Endothelial cell of umbilical vein (primary cell): ENCODE measurements around the gene LST1. TPM values are rescaled to one million over a fixed set of nuclear protein-coding genes. Genes with fewer than 3 reads are reported as not detected.

Experiments
- BruUV-seq: library from RNA; stranded (reverse); fragments of 400-500 nt; replicated peaks from 2 replicates; lab custom pipeline; 2021; lab: Mats Ljungman, UMichigan
- CTCF ChIA-PET: fragments of 300-600, 350-600 bp; sonication (Branson Sonifier 250); formaldehyde crosslinking; loops from one replicate; lab custom pipeline; 2021; ENCODE audit warnings: antibody characterized with exemption, inconsistent platforms; lab: Charles Lee
- POLR2A ChIA-PET: fragments of 300-600, 350-600 bp; sonication (Branson Sonifier 250); formaldehyde crosslinking; loops from one replicate; lab custom pipeline; 2021; ENCODE audit warnings: antibody characterized with exemption, inconsistent platforms; lab: Charles Lee
- DNase-seq: peaks from one replicate; pipeline ENCODE4 v3.0.0-alpha.2; 2011; ENCODE audit warnings: low read depth, low spot score
- FAIRE-seq: peaks from 2 replicates; lab custom pipeline; 2011; peaks lifted over from hg19 to GRCh38; lab: Jason Lieb, UNC
- H2AFZ ChIP-seq: 2 replicates; pipeline ENCODE4 v1.6.0; 2012; ENCODE audit warnings: low read depth, low read length, control low read depth, inconsistent platforms
- H3K27ac ChIP-seq: 2 replicates; pipeline ENCODE4 v1.5.1; 2011; ENCODE audit warnings: low read depth, mild to moderate bottlenecking, control low read depth, low read length, moderate library complexity; ENCODE audit not compliant: insufficient read depth
- H3K27me3 ChIP-seq, 2 experiments: 2 replicates each; pipeline versions ENCODE4 v1.6.0 to v1.6.1; 2011; ENCODE audit warnings: low read length in 2 of 2, mixed read lengths in 1 of 2; ENCODE audit not compliant: control insufficient read depth in 2 of 2, insufficient read depth in 2 of 2
- H3K36me3 ChIP-seq, 2 experiments: 2 replicates in 1 of 2; 3 replicates in 1 of 2; pipeline ENCODE4 v1.5.1; 2011; ENCODE audit warnings: low read length in 2 of 2, mild to moderate bottlenecking in 1 of 2, moderate library complexity in 1 of 2; ENCODE audit not compliant: control insufficient read depth in 2 of 2, insufficient read depth in 2 of 2; ENCODE audit errors: extremely low read depth in 1 of 2
- H3K4me1 ChIP-seq: 3 replicates; pipeline ENCODE4 v1.5.1; 2011; ENCODE audit warnings: mild to moderate bottlenecking, low read length; ENCODE audit not compliant: control insufficient read depth, insufficient read depth; ENCODE audit errors: extremely low read depth
- H3K4me2 ChIP-seq: 2 replicates; pipeline ENCODE4 v1.6.1; 2011; ENCODE audit warnings: low read length, control low read depth, mixed read lengths; ENCODE audit not compliant: insufficient read depth
- H3K4me3 ChIP-seq, 3 experiments: fragments of 200-600 bp in 1 of 3; sonication (generic), shearing (Covaris generic) in 1 of 3; replicated peaks in 1 of 3; 2 replicates each; pipeline ENCODE4 v1.5.1; 2011 to 2016; ENCODE audit warnings: control low read depth in 3 of 3, low read length in 3 of 3, mild to moderate bottlenecking in 2 of 3, inconsistent platforms in 1 of 3, low read depth in 1 of 3, moderate library complexity in 1 of 3; ENCODE audit not compliant: insufficient read depth in 1 of 3
- H3K79me2 ChIP-seq: 2 replicates; pipeline ENCODE4 v1.6.0; 2012; ENCODE audit warnings: low read length, inconsistent platforms; ENCODE audit not compliant: control insufficient read depth, insufficient read depth
- H3K9ac ChIP-seq: replicated peaks from 2 replicates; pipeline ENCODE3; 2011; ENCODE audit warnings: low read length, control low read depth; ENCODE audit not compliant: insufficient read depth; ENCODE audit errors: extremely low read depth
- H3K9me1 ChIP-seq: replicated peaks from 3 replicates; pipeline ENCODE4 v1.6.0; 2011; ENCODE audit warnings: mild to moderate bottlenecking, low read length; ENCODE audit not compliant: control insufficient read depth, insufficient read depth; ENCODE audit errors: extremely low read depth
- H3K9me3 ChIP-seq: replicated peaks from 2 replicates; pipeline ENCODE4 v1.5.1; 2012; ENCODE audit warnings: low read length, inconsistent platforms; ENCODE audit not compliant: control insufficient read depth, insufficient read depth
- H4K20me1 ChIP-seq: replicated peaks from 2 replicates; pipeline ENCODE3; 2011; ENCODE audit warnings: mild to moderate bottlenecking, low read length; ENCODE audit not compliant: control insufficient read depth, insufficient read depth; ENCODE audit errors: extremely low read depth
- EZH2 ChIP-seq: IDR thresholded peaks from 2 replicates; pipeline ENCODE4 v1.6.1; 2012; ENCODE audit warnings: borderline replicate concordance, low read depth, mild to moderate bottlenecking, moderate library complexity, low read length, inconsistent platforms; ENCODE audit not compliant: severe bottlenecking
- GATA2 ChIP-seq: IDR thresholded peaks from 2 replicates; pipeline ENCODE4 v1.7.0; 2011; ENCODE audit warnings: low read depth, mild to moderate bottlenecking, moderate library complexity, mixed read lengths, low read length; ENCODE audit not compliant: insufficient read length, insufficient read depth
- MYC ChIP-seq: IDR thresholded peaks from one replicate; pipeline ENCODE4 v1.6.1; 2011; ENCODE audit warnings: mild to moderate bottlenecking, low read depth, low read length
- POLR2A ChIP-seq: IDR thresholded peaks from 2 replicates; pipeline ENCODE4 v1.6.1; 2012; ENCODE audit warnings: low read depth, mild to moderate bottlenecking, control low read depth, low read length
- POLR2AphosphoS5 ChIP-seq: IDR thresholded peaks from 2 replicates; pipeline ENCODE4 v1.6.1; 2012; ENCODE audit warnings: low read depth, mild to moderate bottlenecking, control low read depth, low read length, moderate library complexity; ENCODE audit not compliant: insufficient read depth
- dilution Hi-C: fragments of 300-500 bp; cut with MboI; formaldehyde crosslinking; loops from one replicate; pipeline ENCODE4 v1.15.0; 2019; ENCODE audit warnings: low sequenced_read_pairs; ENCODE audit not compliant: extremely low pct_ligation_motif_present
- intact Hi-C: fragments of 100-400 bp; cut with micrococcal nuclease; formaldehyde crosslinking; loops from one replicate; pipeline ENCODE4 v1.10.0; 2022
- polyA plus RNA-seq, 4 experiments: library from polyadenylated mRNA; depleted of rRNA in 3 of 4; stranded (reverse) in 3 of 4; unstranded in 1 of 4; fragments of >200 nt; gene quantifications; 2 replicates each; pipeline versions ENCODE4 v1.2.1 to v1.2.3, GENCODE V29; 2011 to 2012; ENCODE audit warnings: missing spikeins in 1 of 4
- total RNA-seq: library from RNA; stranded (reverse); gene quantifications from 2 replicates; pipeline ENCODE4 v1.2.3, GENCODE V29; 2021
- TF ChIP-seq, protein P1 (sequence below): IDR thresholded peaks from 2 replicates; pipeline ENCODE4 v1.6.1; 2011; ENCODE audit not compliant: insufficient read depth, insufficient read length

The LST1 gene
- total and polyA plus RNA-seq, 2 donors (not counting 3 experiments of a cell fraction or from before 2014, with no cell fraction given) = 1.00 to 1.8 TPM

DNA sequence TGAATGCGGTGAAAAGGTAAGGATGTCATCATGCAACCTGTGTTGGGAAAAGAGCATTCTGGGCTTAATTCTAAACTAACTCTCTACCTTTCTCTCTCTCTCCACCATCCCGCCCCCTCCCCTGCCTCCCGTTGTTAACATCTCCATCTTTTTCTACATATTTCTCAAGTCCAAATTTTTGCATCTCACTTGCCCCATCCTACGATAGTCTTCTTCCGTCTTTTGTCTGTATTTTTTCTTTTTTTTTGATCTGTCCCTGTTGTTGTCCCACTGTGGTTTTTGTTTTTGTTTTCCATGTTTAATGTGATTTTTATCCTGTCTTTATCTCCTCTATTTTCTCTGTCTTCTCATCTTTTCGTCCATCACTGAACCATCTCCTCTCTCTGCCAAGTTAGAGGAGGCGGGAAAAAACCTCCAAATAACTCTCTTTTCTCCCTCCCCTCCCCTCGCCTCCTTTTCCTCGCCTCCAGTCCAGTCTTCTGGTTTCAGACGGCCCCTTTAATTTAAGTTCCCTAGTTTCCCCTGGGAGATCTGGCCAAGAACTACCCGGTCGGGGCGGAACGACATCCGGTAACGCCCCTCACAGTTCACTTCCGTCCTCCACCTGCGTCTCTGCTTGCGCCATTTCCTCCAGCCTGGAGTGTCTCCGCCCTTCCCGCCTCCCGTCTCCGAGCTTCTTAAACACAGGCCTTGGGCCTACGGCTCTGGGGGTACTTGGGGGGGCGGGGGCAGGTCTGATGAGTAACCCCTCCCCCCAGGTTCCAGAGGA, 38.9 kb upstream of the LST1 start, which contains the start of gene NFKBIL1:
Gene NFKBIL1 (plus strand): TSS at position 651 of the 769 bp plus-strand sequence. CDS start 87 bp downstream, at position 738.
- dilution Hi-C loops (no loop called here), intact Hi-C loops (loop anchor here (1.0 to 10.0 kb wide), 13 partner anchors 13 to 406 kb away; partner anchors contain the start of genes BAG6, CLIC1, HSPA1B and MICA)
- no TSS peak for BruUV-seq
- Histone ChIP-seq H3K79me2 (peaks cover 7% of the 10 kb centered on the region), H3K4me2 (peak within 1 kb of the TSS; percentile 87), H3K4me3 (peak within 1 kb of the TSS; percentile 31 to 55 (median 34)), H3K9me3 (no peaks in the 10 kb centered on the region), H4K20me1 (no peaks in the 10 kb centered on the region), H3K36me3 (no peaks in the 10 kb centered on the region), H3K27ac (peak within 1 kb of the TSS; percentile 87), H3K9ac (peak within 1 kb of the TSS; percentile 96), H3K27me3 (no peaks in the 10 kb centered on the region), H3K9me1 (no peaks in the 10 kb centered on the region), H3K4me1 (peaks cover 20% of the 10 kb centered on the region), H2AFZ (peak within 1 kb of the TSS; percentile 43)
- POLR2A ChIA-PET = interaction anchor here (0.6 to 0.9 kb wide), 3 partner anchors 19 to 127 kb away, joined by 3 to 5 read pairs (median 5); no protein-coding TSS in a partner anchor
- TF ChIP-seq EZH2 (no peak), POLR2AphosphoS5 (peak; percentile 74), POLR2A (peak; percentile 55)
- DNase-seq (peak; percentile 94), FAIRE-seq (peak; percentile 92)
- CTCF ChIA-PET = interaction anchor here (0.9 to 31.0 kb wide), 12 partner anchors 9 to 570 kb away, joined by 3 to 1517 read pairs (median 3); partner anchors contain the start of genes GPANK1, LST1, LTB and NCR3

DNA sequence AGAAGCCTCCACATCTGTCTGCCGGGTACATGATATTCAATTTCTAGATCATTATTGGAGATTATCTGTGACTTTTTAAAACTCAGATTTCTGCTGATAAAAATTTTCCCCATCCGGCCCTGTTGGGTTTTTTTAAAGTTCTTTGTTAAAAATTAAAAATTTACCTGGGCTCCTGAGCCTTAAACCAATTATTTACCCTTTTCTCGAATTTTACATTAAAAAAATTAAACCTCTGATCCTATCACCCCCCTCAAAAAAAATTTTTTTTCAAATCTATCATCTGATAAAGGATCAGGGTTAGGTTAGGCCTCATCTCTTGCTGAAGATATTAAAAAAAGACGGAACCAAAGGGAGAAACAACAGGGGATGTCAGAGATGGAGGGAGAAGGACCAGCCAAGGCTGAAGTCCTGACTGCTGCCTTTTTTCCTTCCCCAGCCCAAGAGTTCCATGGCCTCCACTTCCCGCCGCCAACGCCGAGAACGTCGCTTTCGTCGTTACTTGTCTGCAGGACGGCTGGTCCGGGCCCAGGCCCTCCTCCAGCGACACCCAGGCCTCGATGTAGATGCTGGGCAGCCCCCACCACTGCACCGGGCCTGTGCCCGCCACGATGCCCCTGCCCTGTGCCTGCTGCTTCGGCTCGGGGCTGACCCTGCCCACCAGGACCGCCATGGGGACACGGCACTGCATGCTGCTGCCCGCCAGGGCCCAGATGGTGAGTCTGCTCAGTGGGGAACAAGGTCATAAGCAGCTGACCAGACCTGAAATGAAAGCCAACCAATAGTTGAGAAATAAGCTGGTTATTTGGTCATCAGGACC, 38.1 kb upstream of the LST1 start:
- CTCF ChIA-PET = interaction anchor here (0.7 to 31.0 kb wide), 8 partner anchors 8 to 569 kb away, joined by 3 to 1517 read pairs (median 4); partner anchors contain the start of genes C6orf47, LST1, LTB and NCR3
- TF ChIP-seq GATA2 (peak; percentile 2), MYC (no peak), POLR2A (no peak)
- TF ChIP-seq, protein P1, sequence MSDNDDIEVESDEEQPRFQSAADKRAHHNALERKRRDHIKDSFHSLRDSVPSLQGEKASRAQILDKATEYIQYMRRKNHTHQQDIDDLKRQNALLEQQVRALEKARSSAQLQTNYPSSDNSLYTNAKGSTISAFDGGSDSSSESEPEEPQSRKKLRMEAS = no peak
- dilution Hi-C loops = no loop called here

More for the DNA sequence above, 38.1 kb upstream of the LST1 start:
- Histone ChIP-seq H3K79me2 (peaks cover 7% of the 10 kb centered on the region), H3K27me3 (no peaks in the 10 kb centered on the region), H3K36me3 (no peaks in the 10 kb centered on the region), H3K9ac (peak overlapping the region; percentile 96), H3K27ac (peak overlapping the region; percentile 87), H3K4me3 (peak overlapping the region; percentile 22 to 55 (median 34)), H3K4me1 (peaks cover 17% of the 10 kb centered on the region), H2AFZ (peak overlapping the region; percentile 34), H3K9me1 (no peaks in the 10 kb centered on the region), H3K4me2 (peak overlapping the region; percentile 87), H3K9me3 (no peaks in the 10 kb centered on the region), H4K20me1 (no peaks in the 10 kb centered on the region)
- DNase-seq = no peak
- intact Hi-C loops = loop anchor here (1.0 to 10.0 kb wide), 10 partner anchors 12 to 405 kb away; partner anchors contain the start of genes BAG6, CLIC1, HSPA1B and MICA
- POLR2A ChIA-PET = interaction anchor here (0.6 to 1.2 kb wide), 6 partner anchors 18 to 126 kb away, joined by 3 to 6 read pairs (median 4); no protein-coding TSS in a partner anchor
- BruUV-seq = TSS peak; percentile 64
- FAIRE-seq = no peak
